ENCODE data around the gene CGB7. TPM values are rescaled to one million over a fixed set of nuclear protein-coding genes. Genes with fewer than 3 reads are reported as not detected.

CGB7 gene
- total and polyA plus RNA-seq, 2 of the 13 experiments (the other 11 are each of a cell fraction or from before 2014, with no cell fraction given) = 0.07 TPM; not detected in 1

- Histone ChIP-seq H4K20me1 (ENCODE audit: insufficient read depth, low read length) (no peaks in the 10 kb centered on the region), H3K9ac (ENCODE audit: insufficient read depth, low read depth, low read length) (no peak overlapping the region), H3K4me1 (ENCODE audit: insufficient read depth, low read length) (0 out of 2 replicates have a peak, but pooled peaks cover 4% of the 10 kb centered on the region), H3K36me3 (replicated peaks in 1 of 2; ENCODE audit: control insufficient read depth in 1 of 2, insufficient read depth in 2 of 2, low read length in 2 of 2) (no peaks in the 10 kb centered on the region), H3K27ac (ENCODE audit: extremely low read length, insufficient read depth, low read length) (no peak overlapping the region), H2AFZ (ENCODE audit: low read length) (no peak overlapping the region), H3K9me3 (ENCODE audit: low read length) (no peaks in the 10 kb centered on the region), H3K79me2 (ENCODE audit: insufficient read depth, low read length) (no peaks in the 10 kb centered on the region), H3K27me3 (ENCODE audit: control insufficient read depth in 1 of 2, insufficient read depth in 2 of 2, low read length in 2 of 2) (peaks cover 2 to 27% of the 10 kb centered on the region in 2 experiments), H3K4me3 (replicated peaks in 1 of 3; ENCODE audit: insufficient read depth in 1 of 3, low read depth in 2 of 3, low read length in 3 of 3) (no peak overlapping the region), H3K4me2 (ENCODE audit: low read depth, low read length) (no peak overlapping the region)
- no peak for ATAC-seq
- TF ChIP-seq HMG20B (CRISPR knock-in tag; conservative IDR thresholded peaks at IDR 0.05) (no peak), HOXA3 (CRISPR knock-in tag; IDR thresholded peaks at IDR 0.05) (0 out of 2 replicates have a peak, but pooled peaks have one; percentile 27)
- DNase-seq (ENCODE audit: low spot score) = no peak
- ChIA-PET POLR2A (no interaction called here), CTCF (ENCODE audit: low intra/inter-chr PET ratio, low total read pairs) (no interaction called here)
- no TSS peak for BruUV-seq (replicated peaks)
- WGBS (ENCODE audit: low lambda C conversion rate) = 77% methylated on average over 77 of the region's 93 CpGs
- intact Hi-C loops (cut with micrococcal nuclease; ENCODE audit: unreplicated experiment) = no loop called here
- FAIRE-seq = no peak
- in situ Hi-C loops (cut with HindIII; ENCODE audit: extremely low pct_ligation_motif_present, low pct_unique_long_range_greater_than_20kb) = no loop called here
Measured at GRCh38 chr19:49071860-49072547, 14.5 kb upstream of the CGB7 start.

- Histone ChIP-seq H2AFZ (ENCODE audit: low read length) (no peak overlapping the region), H3K27ac (ENCODE audit: extremely low read length, insufficient read depth, low read length) (no peak overlapping the region), H3K4me3 (replicated peaks in 1 of 3; ENCODE audit: insufficient read depth in 1 of 3, low read depth in 2 of 3, low read length in 3 of 3) (no peak overlapping the region), H4K20me1 (ENCODE audit: insufficient read depth, low read length) (no peaks in the 10 kb centered on the region), H3K4me1 (ENCODE audit: insufficient read depth, low read length) (peaks cover 5% of the 10 kb centered on the region; the same call in 1 of the 2 replicates), H3K27me3 (ENCODE audit: control insufficient read depth in 1 of 2, insufficient read depth in 2 of 2, low read length in 2 of 2) (peaks cover 3 to 41% of the 10 kb centered on the region in 2 experiments), H3K79me2 (ENCODE audit: insufficient read depth, low read length) (no peaks in the 10 kb centered on the region), H3K4me2 (ENCODE audit: low read depth, low read length) (no peak overlapping the region), H3K36me3 (replicated peaks in 1 of 2; ENCODE audit: control insufficient read depth in 1 of 2, insufficient read depth in 2 of 2, low read length in 2 of 2) (no peaks in the 10 kb centered on the region), H3K9ac (ENCODE audit: insufficient read depth, low read depth, low read length) (no peak overlapping the region), H3K9me3 (ENCODE audit: low read length) (no peaks in the 10 kb centered on the region)
- intact Hi-C loops (cut with micrococcal nuclease; ENCODE audit: unreplicated experiment) = no loop called here
- POLR2A ChIA-PET = no interaction called here
- CTCF ChIA-PET (ENCODE audit: low intra/inter-chr PET ratio, low total read pairs) = no interaction called here
- no peak for TF ChIP-seq KDM2A (CRISPR knock-in tag; IDR thresholded peaks at IDR 0.05; ENCODE audit: borderline replicate concordance, low read depth)
- no peak for TF ChIP-seq CBX1 (IDR thresholded peaks at IDR 0.05; ENCODE audit: low read depth)
- no peak for TF ChIP-seq TCF7 (IDR thresholded peaks at IDR 0.05; ENCODE audit: low read depth)
- TF ChIP-seq SNAI1 (CRISPR knock-in tag; IDR thresholded peaks at IDR 0.05; ENCODE audit: borderline replicate concordance) = no peak
- TF ChIP-seq ZNF616 (CRISPR knock-in tag; IDR thresholded peaks at IDR 0.05; ENCODE audit: low read depth) = no peak
- no peak for TF ChIP-seq ZNF331 (CRISPR knock-in tag; IDR thresholded peaks at IDR 0.05)
- TF ChIP-seq ZC3H4 (CRISPR knock-in tag; IDR thresholded peaks at IDR 0.05; ENCODE audit: borderline replicate concordance) = no peak
- TF ChIP-seq ZNF441 (CRISPR knock-in tag; IDR thresholded peaks at IDR 0.05; ENCODE audit: borderline replicate concordance) = no peak
- TF ChIP-seq ZNF136 (CRISPR knock-in tag; IDR thresholded peaks at IDR 0.05; ENCODE audit: low read depth) = no peak
- no peak for TF ChIP-seq PAXIP1 (CRISPR knock-in tag; conservative IDR thresholded peaks at IDR 0.05)
- no peak for DNase-seq (ENCODE audit: low spot score)
- FAIRE-seq = no peak
- in situ Hi-C loops (cut with HindIII; ENCODE audit: extremely low pct_ligation_motif_present, low pct_unique_long_range_greater_than_20kb) = no loop called here
- 82% methylated on average over 21 of the region's 21 CpGs for WGBS (ENCODE audit: low lambda C conversion rate)
- no TSS peak for BruUV-seq (replicated peaks)
- ATAC-seq = no peak
Measured at GRCh38 chr19:49070416-49070815, 12.9 kb upstream of the CGB7 start.
